ENCODE measurements around the gene CPED1.

The CPED1 gene

DNA sequence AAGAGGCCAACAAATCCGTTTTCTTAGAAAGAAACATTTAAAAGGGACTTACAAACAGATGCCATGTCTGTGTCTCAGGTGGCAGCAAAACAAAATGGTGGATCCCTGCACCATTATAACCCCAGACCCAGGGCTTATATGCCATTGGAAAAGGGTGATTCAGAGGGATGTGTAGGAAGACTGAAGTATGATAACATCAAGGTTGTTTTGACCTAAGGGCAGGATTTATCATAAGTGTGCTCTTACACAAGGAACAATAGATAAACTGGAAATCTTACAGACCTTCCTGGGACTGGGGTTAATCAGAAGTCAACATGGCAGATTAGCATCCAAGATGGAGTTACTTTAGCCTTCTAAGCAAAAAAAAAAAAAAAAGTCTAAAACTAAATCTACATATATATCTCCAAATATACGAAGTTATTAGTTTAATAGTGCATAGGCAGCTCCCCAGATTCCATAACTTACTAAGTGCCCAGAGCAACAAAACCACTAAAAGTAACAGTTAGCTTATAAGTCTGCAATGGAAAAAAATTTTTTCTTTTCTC is 306.0 kb downstream of the CPED1 start:
- TF ChIP-seq POLR2AphosphoS5 (IDR thresholded peaks at IDR 0.05; ENCODE audit: low read depth, low read length) (no peak), SIN3A (IDR thresholded peaks at IDR 0.05; ENCODE audit: borderline replicate concordance, insufficient read depth, low read length) (no peak), FOXP2 (optimal IDR thresholded peaks at IDR 0.05; ENCODE audit: borderline replicate concordance, extremely low read depth, extremely low read length, insufficient read depth) (no peak), TAF1 (IDR thresholded peaks at IDR 0.05; ENCODE audit: borderline replicate concordance, insufficient read depth, low read length) (no peak)
- TF ChIP-seq, protein P1, sequence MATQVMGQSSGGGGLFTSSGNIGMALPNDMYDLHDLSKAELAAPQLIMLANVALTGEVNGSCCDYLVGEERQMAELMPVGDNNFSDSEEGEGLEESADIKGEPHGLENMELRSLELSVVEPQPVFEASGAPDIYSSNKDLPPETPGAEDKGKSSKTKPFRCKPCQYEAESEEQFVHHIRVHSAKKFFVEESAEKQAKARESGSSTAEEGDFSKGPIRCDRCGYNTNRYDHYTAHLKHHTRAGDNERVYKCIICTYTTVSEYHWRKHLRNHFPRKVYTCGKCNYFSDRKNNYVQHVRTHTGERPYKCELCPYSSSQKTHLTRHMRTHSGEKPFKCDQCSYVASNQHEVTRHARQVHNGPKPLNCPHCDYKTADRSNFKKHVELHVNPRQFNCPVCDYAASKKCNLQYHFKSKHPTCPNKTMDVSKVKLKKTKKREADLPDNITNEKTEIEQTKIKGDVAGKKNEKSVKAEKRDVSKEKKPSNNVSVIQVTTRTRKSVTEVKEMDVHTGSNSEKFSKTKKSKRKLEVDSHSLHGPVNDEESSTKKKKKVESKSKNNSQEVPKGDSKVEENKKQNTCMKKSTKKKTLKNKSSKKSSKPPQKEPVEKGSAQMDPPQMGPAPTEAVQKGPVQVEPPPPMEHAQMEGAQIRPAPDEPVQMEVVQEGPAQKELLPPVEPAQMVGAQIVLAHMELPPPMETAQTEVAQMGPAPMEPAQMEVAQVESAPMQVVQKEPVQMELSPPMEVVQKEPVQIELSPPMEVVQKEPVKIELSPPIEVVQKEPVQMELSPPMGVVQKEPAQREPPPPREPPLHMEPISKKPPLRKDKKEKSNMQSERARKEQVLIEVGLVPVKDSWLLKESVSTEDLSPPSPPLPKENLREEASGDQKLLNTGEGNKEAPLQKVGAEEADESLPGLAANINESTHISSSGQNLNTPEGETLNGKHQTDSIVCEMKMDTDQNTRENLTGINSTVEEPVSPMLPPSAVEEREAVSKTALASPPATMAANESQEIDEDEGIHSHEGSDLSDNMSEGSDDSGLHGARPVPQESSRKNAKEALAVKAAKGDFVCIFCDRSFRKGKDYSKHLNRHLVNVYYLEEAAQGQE (IDR thresholded peaks at IDR 0.05; ENCODE audit: insufficient read depth in 1 of 2, low read depth in 2 of 2, low read length in 2 of 2), result no peak

DNA sequence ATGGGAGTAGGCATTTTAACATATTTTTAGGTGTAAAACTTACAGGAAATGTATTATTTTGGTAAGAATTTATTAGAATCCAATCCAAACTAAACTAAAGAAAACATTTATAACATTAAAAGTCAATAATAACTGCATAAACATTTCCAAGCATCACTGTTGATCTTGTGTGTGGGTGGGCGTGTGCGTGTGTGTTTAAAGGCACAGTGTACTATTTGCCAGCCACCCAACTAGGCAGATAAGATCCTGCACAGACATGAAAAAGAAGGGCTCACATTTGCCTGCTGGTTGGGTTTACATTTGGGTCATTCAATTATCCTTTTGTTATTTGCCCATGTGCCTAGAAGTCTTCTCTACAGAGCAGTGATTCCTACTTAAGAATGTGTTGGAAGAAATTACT is 309.3 kb downstream of the CPED1 start:
- TF ChIP-seq POLR2AphosphoS5 (IDR thresholded peaks at IDR 0.05; ENCODE audit: low read depth, low read length) (no peak), FOXP2 (optimal IDR thresholded peaks at IDR 0.05; ENCODE audit: borderline replicate concordance, extremely low read depth, extremely low read length, insufficient read depth) (no peak), SIN3A (IDR thresholded peaks at IDR 0.05; ENCODE audit: borderline replicate concordance, insufficient read depth, low read length) (no peak), TAF1 (IDR thresholded peaks at IDR 0.05; ENCODE audit: borderline replicate concordance, insufficient read depth, low read length) (no peak)
- TF ChIP-seq, protein P1 (IDR thresholded peaks at IDR 0.05; ENCODE audit: insufficient read depth in 1 of 2, low read depth in 2 of 2, low read length in 2 of 2), result no peak

DNA sequence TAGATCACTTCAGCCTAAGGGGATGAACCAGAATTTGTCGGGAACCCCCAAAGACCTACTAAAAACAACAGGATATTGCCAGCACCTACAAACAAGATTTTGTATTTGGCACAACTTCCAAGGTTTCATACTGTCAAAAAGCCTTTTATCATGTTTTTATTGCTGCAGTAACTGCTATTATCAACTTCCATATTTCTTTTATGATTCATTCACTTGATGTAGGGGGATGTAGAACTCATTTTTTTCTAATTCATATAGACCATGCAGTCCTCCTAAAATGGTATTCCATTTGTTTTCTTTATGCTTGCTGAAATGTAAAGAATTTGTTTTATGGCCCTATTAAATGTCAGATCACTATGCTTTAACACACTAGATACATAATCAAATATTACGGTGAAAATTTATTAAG is 310.3 kb downstream of the CPED1 start:
- TF ChIP-seq POLR2AphosphoS5 (IDR thresholded peaks at IDR 0.05; ENCODE audit: low read depth, low read length), result no peak
- TF ChIP-seq, protein P1 (IDR thresholded peaks at IDR 0.05; ENCODE audit: insufficient read depth in 1 of 2, low read depth in 2 of 2, low read length in 2 of 2), result no peak
- TF ChIP-seq TAF1 (IDR thresholded peaks at IDR 0.05; ENCODE audit: borderline replicate concordance, insufficient read depth, low read length), result no peak
- TF ChIP-seq FOXP2 (optimal IDR thresholded peaks at IDR 0.05; ENCODE audit: borderline replicate concordance, extremely low read depth, extremely low read length, insufficient read depth), result no peak
- TF ChIP-seq SIN3A (IDR thresholded peaks at IDR 0.05; ENCODE audit: borderline replicate concordance, insufficient read depth, low read length), result no peak

DNA sequence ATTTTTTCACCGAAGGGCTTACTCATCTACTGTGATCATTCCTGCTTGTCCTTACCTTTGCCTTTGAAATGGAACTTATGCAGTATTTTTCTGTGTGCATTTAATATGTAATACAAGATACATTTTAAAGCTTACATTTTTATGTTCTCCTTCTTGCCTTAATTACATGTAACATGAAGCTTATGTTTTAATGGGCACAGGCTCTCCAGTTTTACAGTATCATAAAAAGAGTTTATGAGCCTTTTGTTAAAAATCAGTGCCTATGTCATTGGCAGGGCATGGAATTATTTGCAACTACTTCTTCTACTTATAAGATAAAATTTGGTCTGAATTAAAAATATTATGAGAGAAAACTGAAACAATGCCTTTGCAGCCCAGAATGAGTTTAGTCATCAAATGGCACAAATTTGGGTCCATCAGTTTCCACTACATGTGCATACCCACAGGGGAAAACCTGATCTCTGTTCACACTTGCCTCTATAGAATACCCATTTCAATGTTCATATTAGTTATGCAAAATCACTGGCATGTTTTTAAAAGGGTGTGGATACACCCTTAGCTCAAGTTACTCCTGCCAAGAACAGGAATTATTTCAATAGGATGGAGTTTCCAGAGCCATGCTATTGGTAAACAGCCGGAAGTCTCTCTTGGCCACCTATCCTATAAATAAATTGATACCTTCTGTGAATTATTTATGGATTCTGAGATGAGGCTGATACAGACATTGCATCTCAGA is 312.3 kb downstream of the CPED1 start:
- TF ChIP-seq TAF1 (IDR thresholded peaks at IDR 0.05; ENCODE audit: borderline replicate concordance, insufficient read depth, low read length) (no peak), FOXP2 (optimal IDR thresholded peaks at IDR 0.05; ENCODE audit: borderline replicate concordance, extremely low read depth, extremely low read length, insufficient read depth) (no peak), SIN3A (IDR thresholded peaks at IDR 0.05; ENCODE audit: borderline replicate concordance, insufficient read depth, low read length) (no peak), POLR2AphosphoS5 (IDR thresholded peaks at IDR 0.05; ENCODE audit: low read depth, low read length) (no peak)
- TF ChIP-seq, protein P1 (IDR thresholded peaks at IDR 0.05; ENCODE audit: insufficient read depth in 1 of 2, low read depth in 2 of 2, low read length in 2 of 2), result no peak
